Kidney epithelial cell (primary cell): ENCODE results near the gene SPATA13. TPM values are rescaled to one million over a fixed set of nuclear protein-coding genes. Genes with fewer than 3 reads are reported as not detected.

Experiments used
- DNase-seq: peaks from one replicate; pipeline ENCODE4 v3.0.0-alpha.2; 2010; ENCODE audit warnings: low read depth
- H3K27me3 ChIP-seq: 2 replicates; pipeline ENCODE4 v1.6.0; 2011; ENCODE audit warnings: low read length; ENCODE audit not compliant: control insufficient read depth, insufficient read depth
- H3K36me3 ChIP-seq: 2 replicates; pipeline ENCODE4 v1.5.1; 2011; ENCODE audit warnings: low read length; ENCODE audit not compliant: control insufficient read depth, insufficient read depth
- H3K4me3 ChIP-seq: 2 replicates; pipeline ENCODE4 v1.5.1; 2011; ENCODE audit warnings: low read depth, mild to moderate bottlenecking, control low read depth, low read length
- total RNA-seq: library from RNA; depleted of rRNA; stranded (reverse); fragments of >200 nt; gene quantifications from 2 replicates; pipeline ENCODE4 v1.2.3, GENCODE V29; 2015
- TF ChIP-seq, protein P1 (sequence below): IDR thresholded peaks from 2 replicates; pipeline ENCODE4 v1.5.1; 2011; ENCODE audit warnings: mild to moderate bottlenecking, moderate library complexity, low read length, control low read depth, inconsistent platforms; ENCODE audit not compliant: insufficient read depth, poor library complexity, severe bottlenecking

SPATA13 gene
- total RNA-seq, 1 donor from 2014 or later: 11.3 TPM

DNA sequence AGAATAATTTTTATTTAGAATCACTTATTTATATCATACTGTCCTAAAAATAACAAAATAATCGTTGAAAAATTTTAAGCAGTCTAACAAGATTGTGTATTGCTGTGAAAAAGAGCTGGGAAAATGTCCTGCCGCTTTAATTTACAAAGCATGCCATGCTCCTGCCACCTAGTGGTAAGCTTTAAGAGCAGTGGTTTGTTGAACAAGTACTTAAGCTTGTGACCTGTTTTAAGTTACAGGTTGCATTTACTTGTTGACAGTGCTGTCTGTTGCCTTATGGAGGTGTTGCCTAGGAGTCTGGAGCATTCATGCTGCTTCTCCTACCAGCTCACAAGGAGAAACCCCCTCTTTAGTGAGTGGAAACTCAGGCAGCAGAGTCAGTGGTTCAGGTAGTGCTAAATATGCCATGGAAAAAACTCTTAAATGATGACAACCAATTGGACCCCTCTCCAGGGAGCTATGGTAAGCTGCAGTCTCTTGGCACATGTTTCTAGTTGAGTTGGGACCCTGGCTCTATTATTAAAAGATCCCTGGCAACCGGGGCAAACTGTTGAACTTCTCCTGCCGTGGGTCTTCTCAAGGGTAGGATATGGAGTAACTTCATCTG, 68.4 kb downstream of the SPATA13 start:
- no peak overlapping the region for H3K4me3 ChIP-seq
- H3K36me3 ChIP-seq: no peaks in the 10 kb centered on the region
- DNase-seq: peak; percentile 41
- TF ChIP-seq, protein P1, sequence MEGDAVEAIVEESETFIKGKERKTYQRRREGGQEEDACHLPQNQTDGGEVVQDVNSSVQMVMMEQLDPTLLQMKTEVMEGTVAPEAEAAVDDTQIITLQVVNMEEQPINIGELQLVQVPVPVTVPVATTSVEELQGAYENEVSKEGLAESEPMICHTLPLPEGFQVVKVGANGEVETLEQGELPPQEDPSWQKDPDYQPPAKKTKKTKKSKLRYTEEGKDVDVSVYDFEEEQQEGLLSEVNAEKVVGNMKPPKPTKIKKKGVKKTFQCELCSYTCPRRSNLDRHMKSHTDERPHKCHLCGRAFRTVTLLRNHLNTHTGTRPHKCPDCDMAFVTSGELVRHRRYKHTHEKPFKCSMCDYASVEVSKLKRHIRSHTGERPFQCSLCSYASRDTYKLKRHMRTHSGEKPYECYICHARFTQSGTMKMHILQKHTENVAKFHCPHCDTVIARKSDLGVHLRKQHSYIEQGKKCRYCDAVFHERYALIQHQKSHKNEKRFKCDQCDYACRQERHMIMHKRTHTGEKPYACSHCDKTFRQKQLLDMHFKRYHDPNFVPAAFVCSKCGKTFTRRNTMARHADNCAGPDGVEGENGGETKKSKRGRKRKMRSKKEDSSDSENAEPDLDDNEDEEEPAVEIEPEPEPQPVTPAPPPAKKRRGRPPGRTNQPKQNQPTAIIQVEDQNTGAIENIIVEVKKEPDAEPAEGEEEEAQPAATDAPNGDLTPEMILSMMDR: peak; percentile 85
- no peaks in the 10 kb centered on the region for H3K27me3 ChIP-seq

DNA sequence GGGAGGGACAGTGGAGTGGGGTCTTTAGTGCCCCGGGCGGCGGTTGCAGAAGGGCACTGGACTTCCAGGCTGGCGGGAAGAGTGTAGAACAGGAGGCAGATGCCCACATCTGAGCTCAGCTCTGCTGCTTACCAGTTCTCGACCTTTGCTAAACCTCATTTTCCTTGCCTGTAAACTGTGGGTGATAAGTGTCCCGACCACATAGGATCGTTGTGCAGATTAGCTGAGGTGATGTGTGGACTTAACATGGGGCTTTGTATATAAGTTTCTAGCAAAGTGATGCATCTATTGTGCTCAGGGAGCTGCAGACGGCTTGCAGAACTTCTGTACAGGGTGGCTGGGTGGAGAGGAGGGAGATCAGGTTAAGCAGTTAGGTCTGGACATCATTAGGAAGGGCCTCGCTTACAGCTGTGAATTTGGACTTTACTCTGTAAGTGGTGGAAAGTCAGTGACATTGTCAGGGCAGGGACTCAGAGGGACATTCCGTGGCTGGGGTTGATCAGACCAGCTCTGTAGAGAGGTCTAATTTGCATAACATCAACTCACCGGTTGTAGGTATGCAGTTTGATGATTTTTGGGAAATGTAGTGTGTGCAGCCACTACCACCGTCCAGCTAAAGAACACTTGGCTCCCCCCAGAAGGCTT, 70.0 kb downstream of the SPATA13 start:
- no peak for DNase-seq
- Histone ChIP-seq H3K4me3 (no peak overlapping the region), H3K36me3 (no peaks in the 10 kb centered on the region), H3K27me3 (no peaks in the 10 kb centered on the region)
- TF ChIP-seq, protein P1: no peak

DNA sequence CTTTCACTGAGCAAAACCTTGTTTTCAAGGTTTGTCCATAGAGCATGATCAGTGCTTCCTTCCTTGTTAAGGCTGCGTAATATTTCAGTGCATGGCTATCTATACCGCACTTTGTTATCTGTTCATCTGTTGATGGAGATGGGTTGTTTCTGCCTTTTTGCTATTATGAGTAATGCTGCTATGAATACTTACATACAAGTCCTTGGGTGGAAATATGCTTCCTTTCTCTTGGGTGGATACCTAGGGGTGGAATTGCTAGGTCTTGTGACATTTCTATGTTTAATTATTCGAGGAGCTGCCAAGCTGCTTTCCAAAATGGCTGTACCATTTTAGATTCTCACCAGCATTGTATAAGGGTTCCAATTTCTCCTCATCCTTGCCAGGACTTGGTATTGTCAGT, 70.9 kb downstream of the SPATA13 start:
- Histone ChIP-seq H3K36me3 (no peaks in the 10 kb centered on the region), H3K27me3 (no peaks in the 10 kb centered on the region), H3K4me3 (no peak overlapping the region)
- TF ChIP-seq, protein P1: no peak
- no peak for DNase-seq

DNA sequence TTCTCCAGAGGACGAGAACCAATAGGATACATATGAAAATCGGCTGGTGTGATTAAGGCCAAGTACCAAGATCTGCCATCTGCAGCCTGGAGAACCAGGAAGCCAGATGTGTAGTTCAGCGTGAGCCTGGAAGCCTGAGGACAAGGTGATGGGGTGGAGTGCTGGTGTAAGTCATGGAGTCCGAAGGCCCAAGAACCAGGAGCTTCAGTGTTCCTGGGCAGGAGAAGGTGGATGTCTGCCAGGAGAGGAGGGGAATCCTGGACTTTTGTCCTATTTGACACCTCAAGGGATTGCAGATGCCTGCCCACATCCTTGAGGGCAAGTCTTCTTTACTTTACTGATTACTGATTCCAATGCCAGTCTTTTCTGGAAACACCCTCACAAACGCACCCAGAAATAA, 71.5 kb downstream of the SPATA13 start:
- TF ChIP-seq, protein P1: no peak
- DNase-seq: no peak
- H3K36me3 ChIP-seq: no peaks in the 10 kb centered on the region
- no peaks in the 10 kb centered on the region for H3K27me3 ChIP-seq
- no peak overlapping the region for H3K4me3 ChIP-seq

DNA sequence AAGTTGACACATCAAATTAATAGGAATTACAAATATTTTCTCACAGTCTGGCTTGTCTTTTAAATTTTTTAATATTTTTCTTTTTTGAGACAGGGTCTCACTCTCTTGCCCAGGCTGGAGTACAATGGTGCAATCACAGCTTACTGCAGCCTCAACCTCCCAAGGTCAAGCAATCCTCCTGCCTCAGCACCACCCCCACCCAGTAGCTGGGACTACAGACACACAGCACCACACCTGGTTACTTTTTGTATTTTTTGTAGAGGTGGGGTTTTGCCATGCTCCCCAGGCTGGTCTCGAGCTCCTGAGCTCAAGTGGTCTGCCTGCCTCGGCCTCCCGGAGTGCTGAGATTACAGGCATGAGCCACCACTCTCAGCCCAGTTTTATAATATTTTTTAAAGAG, 72.0 kb downstream of the SPATA13 start:
- Histone ChIP-seq H3K27me3 (no peaks in the 10 kb centered on the region), H3K36me3 (no peaks in the 10 kb centered on the region), H3K4me3 (no peak overlapping the region)
- DNase-seq: no peak
- TF ChIP-seq, protein P1: no peak

DNA sequence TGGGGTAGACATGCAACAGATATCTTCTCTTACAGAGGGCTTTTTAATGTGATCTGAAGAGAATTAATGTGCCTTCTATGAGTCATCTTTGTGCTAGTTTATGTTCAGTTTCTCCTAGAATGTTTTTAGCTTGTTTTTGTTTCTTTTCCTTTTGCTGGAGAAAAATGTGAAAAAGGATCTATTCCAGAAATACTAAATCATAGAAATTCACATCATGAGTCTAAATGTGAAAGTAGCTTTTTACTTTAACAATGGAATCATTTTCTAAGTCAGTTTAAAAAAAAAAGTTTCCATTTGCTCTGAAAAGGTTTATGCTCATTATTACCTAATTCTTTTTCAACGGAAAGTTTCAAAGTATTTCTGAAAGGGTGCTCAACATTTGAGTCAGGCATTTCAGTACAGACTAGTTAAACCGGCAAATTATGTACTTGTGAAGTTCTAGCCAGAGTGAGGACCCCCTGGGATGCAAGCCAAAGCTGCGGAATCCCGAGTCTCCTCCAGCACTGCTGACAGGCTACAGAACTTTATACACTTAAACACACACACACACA, 72.9 kb downstream of the SPATA13 start:
- H3K27me3 ChIP-seq: no peaks in the 10 kb centered on the region
- DNase-seq: no peak
- TF ChIP-seq, protein P1: no peak
- no peaks in the 10 kb centered on the region for H3K36me3 ChIP-seq
- no peak overlapping the region for H3K4me3 ChIP-seq
